Activated CD8-positive, alpha-beta memory T cell treated with anti-CD3 and anti-CD28 coated beads, Interleukin-2, amount 50 U/mL, for 1 hour (primary cell): Measurements from ENCODE around the gene RFC4.

Experiments used
- DNase-seq: peaks from one replicate; pipeline ENCODE4 v3.0.0-alpha.2; 2020; ENCODE audit errors: extremely low read depth

Gene RFC4

GRCh38 chr3:186743666-186744065 is 62.6 kb downstream of the RFC4 start:
- no peak for DNase-seq

DNA sequence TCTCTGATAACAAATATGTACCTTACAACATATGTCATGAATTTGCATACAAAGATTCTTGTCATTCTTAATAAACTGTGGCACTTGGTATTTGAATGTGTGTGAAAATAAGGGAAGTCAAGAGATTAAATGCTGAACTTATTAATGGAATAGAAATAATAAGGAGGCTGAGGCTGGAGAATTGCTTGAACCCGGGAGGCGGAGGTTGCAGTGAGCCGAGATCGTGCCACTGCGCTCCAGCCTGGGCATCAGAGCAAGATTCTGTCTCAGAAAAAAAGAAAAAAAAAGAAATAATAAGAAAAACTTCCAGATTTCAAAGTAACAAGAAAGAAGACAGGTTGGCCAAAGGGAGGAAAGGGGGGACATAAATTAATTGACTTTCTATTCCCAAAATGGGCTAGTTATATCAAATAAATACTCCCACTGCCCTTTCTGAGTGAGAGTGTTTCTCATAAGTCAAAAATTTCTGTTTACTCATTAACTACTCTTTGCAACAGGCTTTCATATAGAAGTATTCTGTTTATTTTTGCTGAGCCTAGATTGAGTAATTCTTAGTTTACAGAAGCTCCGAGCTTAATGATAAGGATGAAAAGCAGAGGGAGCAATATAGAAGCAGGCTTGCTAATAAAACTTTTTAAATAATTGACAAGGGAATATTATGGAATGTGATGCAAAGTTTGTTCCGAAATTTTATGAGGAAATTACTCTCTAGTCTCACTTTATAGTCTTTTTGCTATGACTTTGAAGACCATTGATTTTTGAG is 63.5 kb downstream of the RFC4 start:
- DNase-seq: no peak
